ENCODE data around the gene ELMO1. TPM values are rescaled to one million over a fixed set of nuclear protein-coding genes. Genes with fewer than 3 reads are reported as not detected.

The ELMO1 gene
- total and polyA plus RNA-seq, 2 of the 13 experiments (the other 11 are each of a cell fraction or from before 2014, with no cell fraction given), result 0.11 to 0.17 TPM

- H4K20me1 ChIP-seq (ENCODE audit: insufficient read depth, low read length), result no peaks in the 10 kb centered on the region
- FAIRE-seq (no peak), ATAC-seq (no peak), DNase-seq (ENCODE audit: low spot score) (no peak)
- no peak overlapping the region for H3K4me2 ChIP-seq (ENCODE audit: low read depth, low read length)
- H3K4me3 ChIP-seq (replicated peaks in 1 of 3; ENCODE audit: insufficient read depth in 1 of 3, low read depth in 2 of 3, low read length in 3 of 3), result no peak overlapping the region
- ChIA-PET CTCF (ENCODE audit: low intra/inter-chr PET ratio, low total read pairs) (no interaction called here), POLR2A (no interaction called here)
- H3K4me1 ChIP-seq (ENCODE audit: insufficient read depth, low read length), result peaks cover 15% of the 10 kb centered on the region; the same call in 1 of the 2 replicates
- no peak overlapping the region for H2AFZ ChIP-seq (ENCODE audit: low read length)
- in situ Hi-C loops (cut with HindIII; ENCODE audit: extremely low pct_ligation_motif_present, low pct_unique_long_range_greater_than_20kb) (no loop called here), intact Hi-C loops (cut with micrococcal nuclease; ENCODE audit: unreplicated experiment) (no loop called here)
- BruUV-seq (replicated peaks), result no TSS peak
- H3K27me3 ChIP-seq (ENCODE audit: control insufficient read depth in 1 of 2, insufficient read depth in 2 of 2, low read length in 2 of 2), result no peaks in the 10 kb centered on the region; a peak in 1 of 5 replicates
- H3K27ac ChIP-seq (ENCODE audit: extremely low read length, insufficient read depth, low read length), result no peak overlapping the region
- H3K9ac ChIP-seq (ENCODE audit: insufficient read depth, low read depth, low read length), result no peak overlapping the region
- H3K36me3 ChIP-seq (replicated peaks in 1 of 2; ENCODE audit: control insufficient read depth in 1 of 2, insufficient read depth in 2 of 2, low read length in 2 of 2), result no peaks in the 10 kb centered on the region
- no peaks in the 10 kb centered on the region for H3K9me3 ChIP-seq (ENCODE audit: low read length)
- TF ChIP-seq ZFP41 (CRISPR knock-in tag; IDR thresholded peaks at IDR 0.05; ENCODE audit: borderline replicate concordance) (no peak), ZBTB39 (CRISPR knock-in tag; IDR thresholded peaks at IDR 0.05) (no peak), ZBTB7B (CRISPR knock-in tag; IDR thresholded peaks at IDR 0.05) (no peak), ZNF777 (CRISPR knock-in tag; IDR thresholded peaks at IDR 0.05) (no peak), SUZ12 (IDR thresholded peaks at IDR 0.05; ENCODE audit: low read depth, low read length) (no peak), ZNF776 (CRISPR knock-in tag; IDR thresholded peaks at IDR 0.05) (no peak), ZNF30 (CRISPR knock-in tag; IDR thresholded peaks at IDR 0.05) (no peak), POLR2G (IDR thresholded peaks at IDR 0.05; ENCODE audit: low read depth, low read length) (no peak), RFXANK (CRISPR knock-in tag; IDR thresholded peaks at IDR 0.05) (no peak), KLF11 (CRISPR knock-in tag; IDR thresholded peaks at IDR 0.05) (no peak), ARHGAP35 (CRISPR knock-in tag; IDR thresholded peaks at IDR 0.05; ENCODE audit: borderline replicate concordance) (no peak), ZEB1 (IDR thresholded peaks at IDR 0.05; ENCODE audit: insufficient replicate concordance, low read depth) (no peak), ZNF546 (CRISPR knock-in tag; conservative IDR thresholded peaks at IDR 0.05) (no peak)
- WGBS (ENCODE audit: low lambda C conversion rate), result 28% methylated on average over 4 of the region's 4 CpGs
- no peaks in the 10 kb centered on the region for H3K79me2 ChIP-seq (ENCODE audit: insufficient read depth, low read length)
Observed at GRCh38 chr7:36895192-36895591, 553.5 kb downstream of the ELMO1 start.

Data from HepG2 (cell line).